ENCODE results near the gene PCDHAC2.

PCDHAC2 gene

DNA sequence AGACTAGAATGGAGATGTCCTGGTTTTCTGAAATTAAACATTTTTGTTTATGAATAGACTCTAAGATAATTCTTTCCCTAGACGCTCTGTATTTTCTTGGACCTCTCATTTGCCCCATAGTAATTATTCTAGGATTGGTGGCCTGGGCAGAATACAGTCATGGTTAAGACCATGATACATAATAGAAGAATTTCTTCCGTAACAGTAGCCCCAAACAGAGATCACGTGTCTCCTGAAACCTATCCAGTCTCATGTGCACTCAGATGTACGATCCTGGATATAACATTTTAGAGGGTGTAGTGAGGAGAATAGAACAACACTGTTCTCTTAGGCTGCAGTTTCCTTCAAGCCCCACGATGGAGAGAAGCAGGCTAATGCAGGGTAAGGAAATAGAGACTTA is 22.3 kb downstream of the PCDHAC2 start:
- Histone ChIP-seq H3K9ac (ENCODE audit: low read length) (no peak overlapping the region), H3K36me3 (ENCODE audit: control insufficient read depth, insufficient read depth, low read length) (no peaks in the 10 kb centered on the region), H3K9me3 (ENCODE audit: control insufficient read depth, insufficient read depth, low read depth, low read length) (no peaks in the 10 kb centered on the region), H3K27me3 (ENCODE audit: control insufficient read depth, insufficient read depth, low read length) (no peaks in the 10 kb centered on the region), H3K4me3 (ENCODE audit: low read depth, low read length) (no peak overlapping the region), H3K27ac (ENCODE audit: low read depth, low read length) (no peak overlapping the region), H3K4me1 (ENCODE audit: control insufficient read depth, insufficient read depth, low read length) (peaks cover 48% of the 10 kb centered on the region)

DNA sequence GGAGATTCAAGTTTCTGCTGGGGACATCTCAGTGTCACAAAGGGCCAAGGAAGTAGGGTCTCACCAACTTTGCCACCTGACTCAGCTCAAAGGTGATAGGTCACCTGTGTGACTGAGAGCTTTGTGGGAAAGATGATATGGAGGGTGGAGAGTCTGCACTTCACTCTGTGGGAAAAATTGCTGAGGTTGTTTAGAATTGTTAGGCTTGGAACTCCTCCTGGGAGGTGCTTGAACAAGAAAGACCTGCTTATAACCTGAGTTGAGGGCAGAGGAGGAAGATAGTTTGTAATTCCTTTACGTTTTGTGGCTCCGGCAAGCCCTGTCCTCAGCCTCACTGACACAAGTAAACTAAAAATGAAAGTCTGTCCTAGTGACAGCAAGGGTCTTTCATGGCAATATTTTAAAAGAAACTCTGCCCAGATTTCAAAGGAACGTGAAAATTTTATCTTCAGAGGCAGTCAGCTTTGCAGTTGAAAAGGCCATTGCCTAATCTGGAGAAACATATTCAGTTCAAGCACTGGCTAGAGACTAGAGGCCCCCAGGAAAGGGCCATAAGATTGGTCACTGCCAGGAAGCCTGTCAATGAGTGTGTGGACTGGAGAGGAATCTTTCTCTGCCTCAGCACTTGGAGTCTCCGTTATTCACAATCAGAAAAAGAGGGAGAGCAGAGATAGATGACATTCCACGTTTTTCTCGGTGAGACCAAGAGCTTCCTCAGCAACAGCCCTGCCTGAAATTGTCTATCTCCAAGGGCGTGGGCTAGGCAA is 23.2 kb downstream of the PCDHAC2 start:
- Histone ChIP-seq H3K4me1 (ENCODE audit: control insufficient read depth, insufficient read depth, low read length) (peaks cover 48% of the 10 kb centered on the region), H3K27ac (ENCODE audit: low read depth, low read length) (peak overlapping the region; percentile 42; the same call in 1 of the 2 replicates), H3K9me3 (ENCODE audit: control insufficient read depth, insufficient read depth, low read depth, low read length) (no peaks in the 10 kb centered on the region), H3K36me3 (ENCODE audit: control insufficient read depth, insufficient read depth, low read length) (no peaks in the 10 kb centered on the region), H3K9ac (ENCODE audit: low read length) (no peak overlapping the region), H3K4me3 (ENCODE audit: low read depth, low read length) (no peak overlapping the region), H3K27me3 (ENCODE audit: control insufficient read depth, insufficient read depth, low read length) (no peaks in the 10 kb centered on the region)

DNA sequence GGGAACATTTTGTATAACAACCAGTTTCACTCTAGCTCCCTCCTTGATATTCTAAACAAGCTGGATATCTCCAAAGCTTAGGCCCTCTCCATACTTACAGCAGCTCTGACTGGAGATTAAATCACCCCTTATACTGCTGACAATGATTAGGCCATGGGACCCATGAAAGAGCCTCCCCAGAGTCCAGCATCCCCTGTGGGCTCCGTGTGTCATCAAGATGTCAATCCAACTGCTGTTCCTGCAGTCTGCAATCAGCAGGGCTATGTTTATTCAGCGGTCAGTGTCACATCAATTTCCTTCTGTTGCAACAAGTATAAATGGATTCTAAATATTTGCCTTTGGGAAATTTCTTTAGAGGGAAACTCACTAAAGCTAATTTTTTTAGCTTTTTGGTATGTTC is 26.6 kb downstream of the PCDHAC2 start:
- Histone ChIP-seq H3K9ac (ENCODE audit: low read length) (no peak overlapping the region), H3K36me3 (ENCODE audit: control insufficient read depth, insufficient read depth, low read length) (no peaks in the 10 kb centered on the region), H3K4me1 (ENCODE audit: control insufficient read depth, insufficient read depth, low read length) (peaks cover 33% of the 10 kb centered on the region), H3K27me3 (ENCODE audit: control insufficient read depth, insufficient read depth, low read length) (no peaks in the 10 kb centered on the region), H3K9me3 (ENCODE audit: control insufficient read depth, insufficient read depth, low read depth, low read length) (no peaks in the 10 kb centered on the region), H3K4me3 (ENCODE audit: low read depth, low read length) (no peak overlapping the region), H3K27ac (ENCODE audit: low read depth, low read length) (no peak overlapping the region)

DNA sequence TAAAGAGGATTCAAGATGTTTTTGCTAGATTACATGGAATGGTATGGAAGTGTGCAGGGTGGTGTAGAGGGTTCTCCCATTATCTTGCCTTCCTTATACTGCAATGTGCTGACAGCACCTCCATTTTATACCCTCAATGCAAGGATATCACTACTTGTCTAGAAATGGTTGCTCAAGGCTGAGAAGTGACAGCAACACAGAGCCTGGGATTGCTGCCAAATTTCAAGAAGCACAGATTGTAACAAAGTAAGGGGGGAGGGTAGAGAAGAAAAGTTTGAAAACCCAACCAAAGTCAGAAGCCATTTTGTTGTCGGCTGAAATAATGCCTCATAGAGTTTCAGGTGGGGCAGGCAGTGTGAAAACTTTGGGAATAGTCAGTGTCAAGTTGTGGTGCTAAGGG is 29.8 kb downstream of the PCDHAC2 start:
- no peak overlapping the region for H3K9ac ChIP-seq (ENCODE audit: low read length)
- H3K9me3 ChIP-seq (ENCODE audit: control insufficient read depth, insufficient read depth, low read depth, low read length) = no peaks in the 10 kb centered on the region
- H3K27ac ChIP-seq (ENCODE audit: low read depth, low read length) = peak overlapping the region; percentile 34; the same call in 1 of the 2 replicates
- H3K4me3 ChIP-seq (ENCODE audit: low read depth, low read length) = no peak overlapping the region
- H3K36me3 ChIP-seq (ENCODE audit: control insufficient read depth, insufficient read depth, low read length) = no peaks in the 10 kb centered on the region
- H3K27me3 ChIP-seq (ENCODE audit: control insufficient read depth, insufficient read depth, low read length) = no peaks in the 10 kb centered on the region
- peaks cover 24% of the 10 kb centered on the region for H3K4me1 ChIP-seq (ENCODE audit: control insufficient read depth, insufficient read depth, low read length)

DNA sequence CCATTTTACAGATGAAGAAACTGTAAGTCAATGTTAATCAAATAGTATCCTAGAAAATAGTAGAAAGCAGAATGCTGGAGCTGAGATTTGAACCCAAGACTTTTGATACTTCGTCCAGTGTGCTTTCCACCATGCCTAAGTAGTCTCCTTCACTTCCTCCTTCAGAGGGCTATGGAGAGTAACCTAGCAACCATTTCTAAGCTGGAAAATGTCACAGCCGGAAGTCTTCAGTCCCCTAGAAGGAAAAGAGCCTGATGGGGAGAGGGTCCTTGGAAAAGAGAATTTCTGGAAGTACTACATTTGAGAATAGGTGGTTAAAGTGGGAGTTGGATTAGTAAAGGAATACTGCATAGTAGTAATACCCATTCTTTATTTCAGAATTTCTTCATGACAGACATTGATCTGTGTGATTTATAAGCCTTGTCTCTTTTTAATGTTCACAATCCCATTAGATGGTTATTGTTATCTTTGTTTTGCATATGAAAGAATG is 32.7 kb downstream of the PCDHAC2 start:
- H3K9ac ChIP-seq (ENCODE audit: low read length) = no peak overlapping the region
- peak overlapping the region; percentile 31; the same call in 1 of the 2 replicates for H3K27ac ChIP-seq (ENCODE audit: low read depth, low read length)
- H3K27me3 ChIP-seq (ENCODE audit: control insufficient read depth, insufficient read depth, low read length) = no peaks in the 10 kb centered on the region
- H3K36me3 ChIP-seq (ENCODE audit: control insufficient read depth, insufficient read depth, low read length) = no peaks in the 10 kb centered on the region
- no peaks in the 10 kb centered on the region for H3K9me3 ChIP-seq (ENCODE audit: control insufficient read depth, insufficient read depth, low read depth, low read length)
- peaks cover 44% of the 10 kb centered on the region for H3K4me1 ChIP-seq (ENCODE audit: control insufficient read depth, insufficient read depth, low read length)
- H3K4me3 ChIP-seq (ENCODE audit: low read depth, low read length) = no peak overlapping the region

DNA sequence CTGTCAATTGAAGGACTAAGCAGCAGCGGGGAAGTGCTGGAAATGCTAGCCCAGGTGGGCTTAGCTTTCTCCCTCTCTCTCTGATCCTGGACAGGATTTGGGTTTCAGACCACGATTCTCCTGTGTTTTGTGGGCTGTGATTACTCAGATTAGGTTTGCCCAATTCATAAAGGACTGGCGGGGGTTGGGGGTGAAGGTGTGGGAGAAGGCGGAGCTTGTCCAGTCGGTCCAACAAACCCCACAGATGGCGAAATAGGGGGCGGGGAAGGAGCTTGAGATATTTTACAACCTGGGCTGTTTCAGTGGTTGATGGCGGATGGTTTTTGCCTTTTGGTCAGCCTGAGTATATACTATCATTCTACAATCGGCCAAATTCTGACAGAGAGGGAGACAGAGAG is 35.2 kb downstream of the PCDHAC2 start:
- H3K36me3 ChIP-seq (ENCODE audit: control insufficient read depth, insufficient read depth, low read length) = no peaks in the 10 kb centered on the region
- H3K4me1 ChIP-seq (ENCODE audit: control insufficient read depth, insufficient read depth, low read length) = peaks cover 52% of the 10 kb centered on the region
- H3K27me3 ChIP-seq (ENCODE audit: control insufficient read depth, insufficient read depth, low read length) = no peaks in the 10 kb centered on the region
- peak overlapping the region; percentile 92 for H3K27ac ChIP-seq (ENCODE audit: low read depth, low read length)
- no peaks in the 10 kb centered on the region for H3K9me3 ChIP-seq (ENCODE audit: control insufficient read depth, insufficient read depth, low read depth, low read length)
- H3K9ac ChIP-seq (ENCODE audit: low read length) = peak overlapping the region; percentile 93
- H3K4me3 ChIP-seq (ENCODE audit: low read depth, low read length) = peak overlapping the region; percentile 62

DNA sequence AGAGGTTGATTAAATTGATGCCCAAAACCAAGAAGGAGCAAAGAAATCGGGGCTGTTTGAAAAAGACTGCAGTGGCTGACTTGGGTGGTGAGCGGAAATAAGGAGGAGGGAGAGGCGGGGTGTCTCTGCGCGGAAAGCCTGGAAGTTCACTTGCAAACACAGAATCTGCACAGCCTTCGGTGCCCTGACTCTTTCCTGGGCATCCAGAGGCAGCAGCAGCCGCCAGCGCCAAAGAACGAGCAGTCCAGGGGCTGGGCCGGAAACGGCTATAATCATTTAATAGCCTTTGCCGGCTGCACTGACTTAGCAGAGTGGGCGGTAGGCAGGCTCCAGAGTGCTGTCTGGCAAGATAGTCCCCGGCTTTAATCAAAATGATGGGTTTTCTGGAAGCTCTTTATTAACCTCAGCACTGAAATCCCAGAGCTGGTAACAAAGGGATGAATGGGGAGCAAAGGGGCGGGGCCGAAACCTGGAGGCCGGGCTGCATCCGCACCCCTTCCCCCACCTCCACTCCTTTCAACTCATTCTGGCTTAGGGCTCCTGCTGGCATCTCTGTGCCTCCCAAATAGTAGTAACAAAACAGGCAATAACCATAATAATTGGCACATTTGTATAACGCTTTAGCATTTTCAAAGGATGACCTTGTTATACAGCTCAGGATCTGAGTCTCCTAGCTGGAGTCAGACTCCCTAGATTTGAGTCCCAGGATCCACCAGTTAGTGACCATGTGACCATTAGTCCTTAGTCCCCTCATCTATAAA is 35.7 kb downstream of the PCDHAC2 start:
- Histone ChIP-seq H3K9me3 (ENCODE audit: control insufficient read depth, insufficient read depth, low read depth, low read length) (no peaks in the 10 kb centered on the region), H3K27me3 (ENCODE audit: control insufficient read depth, insufficient read depth, low read length) (no peaks in the 10 kb centered on the region), H3K4me1 (ENCODE audit: control insufficient read depth, insufficient read depth, low read length) (peaks cover 52% of the 10 kb centered on the region), H3K4me3 (ENCODE audit: low read depth, low read length) (peak overlapping the region; percentile 62), H3K36me3 (ENCODE audit: control insufficient read depth, insufficient read depth, low read length) (no peaks in the 10 kb centered on the region), H3K9ac (ENCODE audit: low read length) (peak overlapping the region; percentile 93), H3K27ac (ENCODE audit: low read depth, low read length) (peak overlapping the region; percentile 92)

DNA sequence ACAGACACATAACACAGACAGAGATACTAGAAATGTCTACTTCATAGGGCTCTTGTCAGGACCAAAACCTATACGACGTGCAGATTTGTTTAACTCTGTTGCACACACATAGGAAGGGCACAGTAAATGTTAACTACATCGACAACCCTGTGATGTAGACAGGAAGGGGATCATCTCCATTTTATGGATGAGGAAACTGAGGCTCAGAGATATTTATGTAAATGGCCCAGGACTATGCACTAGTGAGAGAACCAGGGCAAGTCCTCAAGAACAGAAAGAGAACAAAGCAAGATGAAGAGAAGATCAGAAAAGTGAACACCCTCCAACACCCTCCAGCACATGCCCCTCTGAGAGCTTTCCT is 36.3 kb downstream of the PCDHAC2 start:
- peak overlapping the region; percentile 92 for H3K27ac ChIP-seq (ENCODE audit: low read depth, low read length)
- no peaks in the 10 kb centered on the region for H3K9me3 ChIP-seq (ENCODE audit: control insufficient read depth, insufficient read depth, low read depth, low read length)
- peak overlapping the region; percentile 62 for H3K4me3 ChIP-seq (ENCODE audit: low read depth, low read length)
- no peaks in the 10 kb centered on the region for H3K27me3 ChIP-seq (ENCODE audit: control insufficient read depth, insufficient read depth, low read length)
- H3K4me1 ChIP-seq (ENCODE audit: control insufficient read depth, insufficient read depth, low read length) = peaks cover 52% of the 10 kb centered on the region
- H3K36me3 ChIP-seq (ENCODE audit: control insufficient read depth, insufficient read depth, low read length) = no peaks in the 10 kb centered on the region
- H3K9ac ChIP-seq (ENCODE audit: low read length) = peak overlapping the region; percentile 93

DNA sequence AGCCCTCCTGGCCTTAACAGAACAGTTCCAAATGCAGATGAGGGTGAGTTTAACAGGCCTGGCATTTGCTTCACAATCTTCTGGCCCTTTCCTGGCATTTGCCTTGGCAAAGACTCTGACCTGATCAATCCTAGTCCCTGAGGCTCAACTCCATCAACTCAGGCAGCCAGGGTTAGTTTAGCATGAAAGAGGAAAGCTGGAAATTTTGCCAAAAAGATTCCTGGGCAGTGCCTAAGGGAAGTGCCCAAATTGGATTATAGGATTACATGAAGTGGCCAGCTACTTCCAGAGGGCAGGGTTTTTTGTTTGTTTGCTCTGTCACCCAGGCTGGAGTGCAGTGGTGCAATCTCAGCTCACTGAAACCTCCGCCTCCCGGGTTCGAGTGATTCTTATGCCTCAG is 36.8 kb downstream of the PCDHAC2 start:
- Histone ChIP-seq H3K4me1 (ENCODE audit: control insufficient read depth, insufficient read depth, low read length) (peaks cover 52% of the 10 kb centered on the region), H3K4me3 (ENCODE audit: low read depth, low read length) (0 out of 2 replicates have a peak overlapping the region, but pooled peaks have one; percentile 62), H3K36me3 (ENCODE audit: control insufficient read depth, insufficient read depth, low read length) (no peaks in the 10 kb centered on the region), H3K27me3 (ENCODE audit: control insufficient read depth, insufficient read depth, low read length) (no peaks in the 10 kb centered on the region), H3K27ac (ENCODE audit: low read depth, low read length) (peak overlapping the region; percentile 92; the same call in 1 of the 2 replicates), H3K9me3 (ENCODE audit: control insufficient read depth, insufficient read depth, low read depth, low read length) (no peaks in the 10 kb centered on the region), H3K9ac (ENCODE audit: low read length) (peak overlapping the region; percentile 93)

DNA sequence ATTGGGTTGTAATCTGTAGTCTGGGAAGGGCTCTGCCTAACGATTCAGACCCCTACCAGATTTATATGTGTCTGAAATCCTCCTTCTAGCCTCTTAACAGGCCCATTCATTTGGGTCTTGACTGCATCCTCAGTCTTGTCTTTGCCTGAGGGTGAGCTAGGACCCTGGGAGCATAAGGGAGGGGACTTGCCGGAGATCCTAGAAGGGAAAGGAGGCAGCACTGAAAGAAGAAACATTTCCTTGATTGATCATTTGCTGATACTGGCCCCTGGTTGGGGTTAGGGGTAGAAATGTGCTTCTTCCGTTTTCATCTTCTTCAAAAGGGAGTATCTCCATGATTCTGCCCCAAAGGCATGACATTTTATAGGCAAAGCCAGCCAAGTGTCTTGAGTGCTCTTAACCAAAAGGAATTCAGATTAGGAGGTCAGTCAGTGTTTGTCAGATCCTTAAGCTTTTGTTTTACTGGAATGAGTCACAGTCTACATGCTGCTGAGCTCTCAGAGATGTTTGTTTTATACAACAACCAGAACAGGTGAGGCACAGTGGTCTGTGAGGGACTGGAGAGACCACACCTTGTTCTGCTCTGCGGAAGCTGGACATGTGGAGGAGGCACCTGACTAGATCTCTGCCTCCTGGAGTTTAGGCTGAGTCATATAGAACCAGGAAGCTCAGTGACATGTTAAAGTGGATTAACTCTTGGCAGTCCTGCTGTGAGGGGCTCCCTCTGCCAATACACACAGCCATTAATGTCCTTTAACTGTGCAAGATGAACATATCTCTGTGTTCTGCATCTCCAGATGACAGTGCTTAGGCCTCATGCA is 37.7 kb downstream of the PCDHAC2 start:
- H3K9me3 ChIP-seq (ENCODE audit: control insufficient read depth, insufficient read depth, low read depth, low read length) = no peaks in the 10 kb centered on the region
- H3K9ac ChIP-seq (ENCODE audit: low read length) = peak overlapping the region; percentile 93
- H3K4me3 ChIP-seq (ENCODE audit: low read depth, low read length) = peak overlapping the region; percentile 18
- no peaks in the 10 kb centered on the region for H3K27me3 ChIP-seq (ENCODE audit: control insufficient read depth, insufficient read depth, low read length)
- H3K27ac ChIP-seq (ENCODE audit: low read depth, low read length) = peak overlapping the region; percentile 92
- no peaks in the 10 kb centered on the region for H3K36me3 ChIP-seq (ENCODE audit: control insufficient read depth, insufficient read depth, low read length)
- H3K4me1 ChIP-seq (ENCODE audit: control insufficient read depth, insufficient read depth, low read length) = peaks cover 48% of the 10 kb centered on the region
